Inflammatory macrophage treated with lipopolysaccharide for 1 hour (primary cell): ENCODE results near the gene TF.
A peak's percentile ranks its signal among the peaks of the same experiment; 100 is the strongest.
"Not testable (repeated sequence)": the region's sequence is repeated elsewhere in the genome, so short reads cannot be mapped to it uniquely, and the experiment has no call there.

Experiments
- DNase-seq, 2 donors: peaks; one replicate each; pipeline ENCODE4 v3.0.0-alpha.2; 2020 to 2022

Gene TF

GRCh38 chr3:133745981-133746711, at the start of gene TF:
Gene TF, plus strand, starts transcription at chr3:133746393. Its CDS starts 48 bp downstream, at chr3:133746441.
- no peak for DNase-seq

- DNase-seq = no peak
Measured at GRCh38 chr3:133697960-133698359, 48.2 kb upstream of the TF start.

DNA sequence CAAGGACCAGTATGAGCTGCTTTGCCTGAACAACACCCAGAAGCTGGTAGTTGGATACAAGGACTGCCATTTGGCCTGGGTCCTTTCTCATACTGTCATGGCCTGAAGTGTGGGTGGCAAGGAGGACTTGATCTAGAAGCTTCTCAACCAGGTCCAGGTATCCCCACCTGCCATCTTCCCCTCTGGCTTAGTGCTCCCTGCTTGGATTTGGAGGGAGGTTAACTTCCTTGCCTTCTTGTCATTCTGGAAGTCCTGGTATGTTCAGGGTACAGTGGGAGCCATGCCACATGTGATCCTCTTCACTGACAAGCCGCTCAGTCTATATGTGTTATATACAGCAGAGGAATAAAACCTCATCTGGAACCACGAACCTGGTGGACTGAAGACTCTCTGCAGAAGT, 46.7 kb upstream of the TF start:
- no peak for DNase-seq

- DNase-seq = no peak
Measured at GRCh38 chr3:133699903-133700302, 46.3 kb upstream of the TF start.

DNA sequence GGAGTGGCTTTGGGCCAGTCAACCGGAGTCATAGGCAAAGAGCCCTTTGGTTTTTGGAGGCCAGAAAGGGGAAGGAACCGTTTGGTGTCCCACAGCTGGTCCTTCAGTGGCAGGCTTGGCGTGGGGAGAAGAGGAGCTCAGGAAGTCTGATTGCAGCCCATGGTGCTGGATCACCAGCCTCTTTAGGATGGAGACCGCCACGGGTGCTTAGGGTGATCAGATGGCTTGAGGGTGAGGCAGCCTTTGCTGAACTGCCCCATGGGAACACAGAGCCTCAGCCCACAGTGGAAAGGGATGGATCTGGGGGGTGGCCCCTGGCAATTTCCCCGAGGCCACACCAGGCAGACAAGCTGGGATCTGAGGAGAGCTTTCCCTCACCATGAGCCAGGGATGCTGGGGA, 45.8 kb upstream of the TF start:
- DNase-seq = no peak

DNA sequence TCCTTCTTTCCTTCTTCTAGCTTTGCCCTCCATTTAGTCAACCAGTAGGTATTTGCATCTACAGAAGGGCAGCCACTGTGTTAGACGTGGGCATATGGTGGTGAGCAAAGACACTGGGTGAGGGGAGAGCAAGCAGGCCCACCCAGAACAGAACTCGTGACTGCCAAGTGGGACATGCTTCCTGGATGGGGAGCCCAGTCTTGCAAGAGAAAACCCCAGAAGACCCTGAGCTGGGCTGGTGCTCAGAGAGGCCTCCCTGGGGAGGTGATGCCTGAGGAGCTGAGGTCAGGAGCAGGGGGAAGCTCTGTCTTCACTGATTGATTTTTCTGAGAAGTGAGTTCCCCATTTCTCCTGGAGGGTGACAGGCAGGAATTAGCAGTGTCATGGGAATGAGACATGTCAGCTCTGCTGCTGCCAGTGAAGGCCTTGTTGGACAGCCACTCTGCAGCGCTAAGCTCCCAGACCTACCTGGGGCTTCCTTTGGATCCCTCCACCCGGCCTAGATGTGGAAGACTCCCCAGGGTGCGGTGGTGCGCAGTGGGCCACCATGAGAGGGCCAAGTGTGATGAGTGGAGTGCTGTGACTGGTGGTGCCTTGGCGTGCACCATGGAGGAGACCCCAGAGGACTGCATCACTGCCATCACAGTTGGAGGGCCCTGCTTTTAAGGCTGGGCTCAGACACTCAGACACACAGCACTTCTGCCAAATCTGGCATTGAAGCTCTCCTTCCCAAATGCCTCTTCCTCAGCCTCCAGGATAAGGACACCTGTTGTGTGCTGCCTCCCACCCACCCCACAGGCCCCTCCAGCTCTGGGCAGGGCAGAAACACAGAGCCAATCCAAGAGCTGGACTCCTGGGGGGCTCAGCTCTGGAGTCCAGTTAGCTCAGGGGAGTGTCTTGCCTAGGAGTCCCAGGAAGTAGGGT, 44.5 kb upstream of the TF start:
- no peak for DNase-seq

DNA sequence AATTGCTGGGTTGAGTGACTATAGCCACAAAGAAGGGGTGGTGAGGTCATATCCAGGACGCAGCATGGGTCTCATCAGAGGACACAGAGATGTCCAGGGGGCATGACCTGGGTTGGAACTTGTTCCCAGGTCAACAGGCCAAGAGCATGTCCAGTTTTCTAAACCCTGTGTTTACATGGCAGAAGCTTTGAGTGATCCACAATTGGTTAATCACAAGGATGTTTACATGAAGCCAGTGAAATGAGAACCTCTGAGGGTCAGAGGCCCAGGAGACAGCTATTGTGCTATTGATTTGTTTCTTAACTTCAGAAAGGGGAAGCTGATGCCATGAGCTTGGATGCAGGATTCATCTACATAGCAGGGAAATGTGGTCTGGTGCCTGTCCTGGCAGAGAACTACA, 42.3 kb upstream of the TF start:
- no peak for DNase-seq

DNA sequence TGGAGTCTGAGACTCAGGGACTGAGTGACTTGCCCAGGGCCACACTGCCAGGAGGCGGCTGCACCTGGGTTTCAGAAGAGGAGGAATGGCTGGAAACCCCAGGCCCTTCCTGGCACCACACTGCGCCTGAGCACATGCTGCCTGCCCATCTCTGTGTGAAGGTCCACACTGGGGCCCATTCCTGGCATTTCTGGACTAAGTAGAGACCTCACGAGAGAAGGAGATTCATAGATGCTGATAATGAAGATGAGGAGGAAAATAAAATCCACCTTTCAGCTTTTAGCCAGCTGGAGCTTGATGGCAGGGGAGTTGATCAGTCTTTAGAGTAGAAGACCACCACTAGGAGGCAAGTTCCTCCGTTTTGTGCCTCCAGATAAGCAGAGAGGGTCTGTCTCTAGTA, 40.2 kb upstream of the TF start:
- DNase-seq = no peak

GRCh38 chr3:133709139-133709750, 36.9 kb upstream of the TF start:
- peak in 1 of 2 donors; percentile 22 for DNase-seq

- DNase-seq = peak; percentile 0 to 25
Measured at GRCh38 chr3:133711013-133711412, 35.2 kb upstream of the TF start.

GRCh38 chr3:133712017-133712416, 34.2 kb upstream of the TF start:
- DNase-seq = no peak

- no peak for DNase-seq
Measured at GRCh38 chr3:133713347-133713746, 32.8 kb upstream of the TF start.

- DNase-seq = no peak
Measured at GRCh38 chr3:133717424-133717823, 28.8 kb upstream of the TF start.

DNA sequence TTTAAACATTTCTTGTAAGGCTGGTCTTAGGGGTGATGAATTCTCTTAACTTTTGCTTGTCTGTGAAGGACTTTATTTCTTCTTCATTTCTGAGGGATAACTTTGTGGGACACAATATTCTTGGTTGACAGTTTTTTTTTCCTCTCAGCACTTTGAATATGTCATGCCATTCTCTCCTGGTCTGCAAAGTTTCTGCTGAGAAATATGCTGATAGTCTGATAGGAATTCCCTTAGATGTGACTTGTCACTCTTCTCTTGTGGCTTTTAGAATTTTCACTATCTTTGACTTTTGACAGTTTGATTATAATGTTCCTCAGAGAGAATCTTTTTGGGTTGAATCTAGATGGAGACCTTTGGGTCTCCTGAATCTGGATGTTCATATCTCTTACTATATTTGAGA, 23.3 kb upstream of the TF start:
- no peak for DNase-seq

DNA sequence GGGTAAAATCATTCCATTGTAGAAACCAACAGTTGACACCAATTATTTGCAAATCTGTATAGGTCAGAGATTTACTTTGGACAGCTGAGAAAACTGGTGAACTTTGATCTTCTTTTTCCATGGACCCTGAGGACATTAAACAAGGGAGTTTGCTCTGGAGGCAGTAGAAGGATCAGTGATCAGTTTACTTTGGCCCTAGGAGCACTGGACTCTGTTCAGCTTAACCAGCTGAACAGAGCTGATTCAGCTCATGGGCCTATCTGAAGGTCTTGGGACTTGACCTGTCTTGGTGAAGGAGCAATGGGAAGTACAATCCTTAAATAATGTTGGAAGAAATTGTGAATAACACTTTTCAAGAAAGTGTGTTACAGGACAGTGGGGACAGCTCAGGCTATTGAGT, 15.2 kb upstream of the TF start:
- DNase-seq = no peak

GRCh38 chr3:133732231-133732630, 14.0 kb upstream of the TF start:
- DNase-seq = not testable (repeated sequence)

DNA sequence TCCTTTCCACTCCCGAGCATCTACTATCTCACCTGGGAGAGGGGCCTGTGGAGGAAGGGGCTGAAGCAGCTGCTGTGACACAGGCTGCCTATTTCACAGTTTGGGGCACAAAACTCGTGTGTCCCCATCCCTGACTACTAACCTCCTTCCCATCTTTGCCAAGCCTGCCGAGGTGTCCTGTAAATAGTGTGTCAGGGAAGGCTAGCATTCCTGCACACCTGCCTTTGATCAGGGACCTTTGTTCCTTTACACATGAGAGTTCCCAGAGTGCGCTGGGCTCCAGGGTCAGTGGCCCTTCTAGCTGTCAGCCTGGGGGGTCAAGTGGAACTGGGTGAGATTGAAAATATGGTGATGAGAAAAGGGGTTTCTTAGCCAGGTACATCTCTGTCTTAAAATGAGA, 13.0 kb upstream of the TF start:
- DNase-seq = no peak

DNA sequence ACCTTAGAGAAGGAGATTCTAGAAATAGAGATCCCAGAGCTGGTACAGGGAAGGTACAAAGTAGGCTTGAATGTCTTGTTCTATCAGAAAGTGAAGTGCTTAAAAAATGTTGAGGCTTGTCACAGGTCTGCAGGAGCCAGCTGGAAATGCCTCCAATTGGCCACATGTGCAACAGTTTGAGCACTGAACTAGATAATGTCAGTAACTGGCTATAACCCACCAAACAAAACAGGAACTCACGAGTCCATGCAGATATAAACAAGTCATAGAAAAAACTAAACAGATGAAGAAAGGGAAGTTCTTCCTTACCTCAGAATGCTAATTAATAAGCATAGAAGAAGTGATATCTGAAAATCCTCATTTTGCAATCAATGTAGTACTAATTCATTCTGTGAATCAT, 11.9 kb upstream of the TF start:
- DNase-seq = no peak

GRCh38 chr3:133742351-133743091, 3.7 kb upstream of the TF start:
- DNase-seq = no peak

DNA sequence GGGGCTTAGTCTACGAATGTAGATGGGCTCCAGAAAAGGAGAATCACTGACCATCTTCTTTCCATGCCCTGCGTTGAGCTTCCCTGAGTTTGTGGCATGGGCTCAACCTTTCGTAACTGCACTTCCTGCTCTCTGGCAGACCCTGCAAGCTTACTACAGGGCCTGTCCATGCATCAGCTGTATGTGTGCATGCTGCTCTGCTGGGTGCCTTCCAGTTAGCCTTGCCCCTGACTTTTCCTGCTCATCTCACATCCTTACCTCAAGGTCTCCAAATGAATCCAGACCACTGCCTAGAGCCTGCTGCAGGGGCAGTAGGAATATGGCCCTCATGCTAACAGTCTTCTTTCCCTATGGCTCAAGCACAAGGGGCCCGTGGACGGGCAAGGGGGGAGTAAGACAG, 2.0 kb upstream of the TF start:
- no peak for DNase-seq

- DNase-seq = no peak
Measured at GRCh38 chr3:133745108-133745507, 1.1 kb upstream of the TF start.

- no peak for DNase-seq
Measured at GRCh38 chr3:133746712-133747066, 496 bp downstream of the TF start.

GRCh38 chr3:133747373-133747772, 1.2 kb downstream of the TF start:
- DNase-seq = no peak
